H1 (cell line): ENCODE data around the gene TPH2. TPM values are rescaled to one million over a fixed set of nuclear protein-coding genes. Genes with fewer than 3 reads are reported as not detected.

ENCODE experiments used
- BCL11A ChIP-seq, 2 experiments: IDR thresholded peaks; one replicate each; pipeline ENCODE4 v1.6.1; 2011; ENCODE audit warnings: low read depth in 2 of 2, low read length in 2 of 2, mild to moderate bottlenecking in 2 of 2
- CBX5 ChIP-seq: fragments of 300-800, 300-1000 bp; sonication (generic); IDR thresholded peaks from 2 replicates; pipeline ENCODE4 v1.7.1; 2016; ENCODE audit warnings: antibody characterized with exemption, low read length, low read depth
- CEBPB ChIP-seq: IDR thresholded peaks from 2 replicates; pipeline ENCODE4 v1.6.1; 2012; ENCODE audit warnings: low read depth, low read length
- CREB1 ChIP-seq: IDR thresholded peaks from 2 replicates; pipeline ENCODE4 v1.6.1; 2012; ENCODE audit warnings: inconsistent platforms
- CTBP2 ChIP-seq: IDR thresholded peaks from 2 replicates; pipeline ENCODE4 v1.7.0; 2011; ENCODE audit warnings: borderline replicate concordance, mild to moderate bottlenecking, moderate library complexity, mixed read lengths, low read length; ENCODE audit not compliant: insufficient read depth, insufficient read length
- EGR1 ChIP-seq: IDR thresholded peaks from 2 replicates; pipeline ENCODE4 v1.6.1; 2011; ENCODE audit warnings: low read depth, low read length, borderline replicate concordance
- GABPA ChIP-seq: IDR thresholded peaks from 2 replicates; pipeline ENCODE4 v1.6.1; 2011; ENCODE audit warnings: mild to moderate bottlenecking, low read length, moderate library complexity, borderline replicate concordance; ENCODE audit not compliant: insufficient read depth
- JUN ChIP-seq: IDR thresholded peaks from 2 replicates; pipeline ENCODE4 v1.6.1; 2011; ENCODE audit warnings: low read depth, mild to moderate bottlenecking, improper control_type of control experiment, low read length
- JUND ChIP-seq: IDR thresholded peaks from 2 replicates; pipeline ENCODE4 v1.6.1; 2011; ENCODE audit warnings: mild to moderate bottlenecking, improper control_type of control experiment, low read length
- NANOG ChIP-seq: IDR thresholded peaks from 2 replicates; pipeline ENCODE4 v1.6.1; 2011; ENCODE audit warnings: low read length, low read depth, mild to moderate bottlenecking, inconsistent platforms; ENCODE audit not compliant: insufficient read depth, poor library complexity, severe bottlenecking
- POLR2A ChIP-seq, 2 experiments: IDR thresholded peaks; 1 replicate in 1 of 2; 2 replicates in 1 of 2; pipeline ENCODE4 v1.6.1; 2011; ENCODE audit warnings: low read depth in 2 of 2, low read length in 2 of 2, mild to moderate bottlenecking in 2 of 2; ENCODE audit errors: control extremely low read depth in 1 of 2
- POLR2AphosphoS5 ChIP-seq: IDR thresholded peaks from 2 replicates; pipeline ENCODE4 v1.6.1; 2011; ENCODE audit warnings: low read depth, low read length
- POU5F1 ChIP-seq: IDR thresholded peaks from 2 replicates; pipeline ENCODE4 v1.6.1; 2011; ENCODE audit warnings: low read depth, mild to moderate bottlenecking, low read length, moderate library complexity
- RBBP5 ChIP-seq: IDR thresholded peaks from 2 replicates; pipeline ENCODE4 v1.7.1; 2012; ENCODE audit warnings: low read depth, mild to moderate bottlenecking, inconsistent platforms, low read length, moderate library complexity, borderline replicate concordance
- RFX5 ChIP-seq: IDR thresholded peaks from 2 replicates; pipeline ENCODE4 v1.6.1; 2011; ENCODE audit warnings: low read depth, low read length, improper control_type of control experiment, borderline replicate concordance
- TBP ChIP-seq: IDR thresholded peaks from 2 replicates; pipeline ENCODE4 v1.6.1; 2011; ENCODE audit warnings: low read depth, low read length, improper control_type of control experiment
- ZNF274 ChIP-seq: IDR thresholded peaks from 2 replicates; pipeline ENCODE4 v1.7.0; 2012; ENCODE audit warnings: low read length, borderline replicate concordance; ENCODE audit errors: extremely low read depth
- polyA plus RNA-seq, 7 experiments: library from polyadenylated mRNA; depleted of rRNA in 3 of 7; stranded (reverse) in 5 of 7; unstranded in 2 of 7; fragments of >200 nt in 5 of 7; fragments of 200-250 nt in 2 of 7; gene quantifications; 1 replicate in 5 of 7; 2 replicates in 1 of 7; 4 replicates in 1 of 7; pipeline versions ENCODE4 v1.2.1 to v1.2.3, GENCODE V29; 2011 to 2013; ENCODE audit warnings: missing spikeins in 2 of 7, mixed read lengths in 2 of 7
- total RNA-seq: library from RNA; stranded (reverse); fragmentation: NEBNext Ultra II Directional; extraction: Animal tissue kit (Norgen Biotek cat#: 25700); gene quantifications from 2 replicates; pipeline ENCODE4 v1.2.1, GENCODE V29; 2021
- TF ChIP-seq, protein P1 (sequence below): IDR thresholded peaks from 2 replicates; pipeline ENCODE4 v1.6.1; 2011; ENCODE audit warnings: low read depth, mild to moderate bottlenecking, low read length; ENCODE audit not compliant: insufficient read depth
- TF ChIP-seq, protein P2 (sequence below): IDR thresholded peaks from 2 replicates; pipeline ENCODE4 v1.6.1; 2012; ENCODE audit warnings: inconsistent platforms

The TPH2 gene
- total and polyA plus RNA-seq, 2 of the 8 experiments (the other 6 are each of a cell fraction or from before 2014, with no cell fraction given): 0.57 to 1.1 TPM

DNA sequence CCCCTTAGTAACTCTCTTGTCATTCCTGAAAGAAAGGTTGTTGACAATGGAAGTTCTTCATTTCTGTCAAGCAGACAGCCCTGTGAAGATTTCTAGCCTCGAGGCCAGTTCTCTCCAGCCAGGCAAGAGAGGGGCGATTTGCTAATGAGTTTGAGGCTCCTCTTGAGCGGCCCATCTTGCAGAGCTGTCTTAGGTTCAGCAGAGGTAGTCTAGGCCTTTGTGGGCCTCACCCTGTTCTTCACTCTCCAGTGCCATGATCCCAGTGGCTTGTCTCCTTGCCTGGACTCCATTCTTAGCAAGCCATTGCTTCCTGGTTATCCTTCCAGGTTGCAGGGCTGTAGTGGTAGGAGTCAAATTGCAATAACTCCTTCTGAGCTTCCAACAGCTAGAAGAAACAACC, 9.7 kb downstream of the TPH2 start (continued):
- no peak for TF ChIP-seq NANOG
- TF ChIP-seq ZNF274: no peak
- no peak for TF ChIP-seq POU5F1
- no peak for TF ChIP-seq BCL11A (IDR thresholded peaks at IDR 0.05; ENCODE audit: low read depth in 2 of 2, low read length in 2 of 2)
- TF ChIP-seq TBP: peak; percentile 22; the same call in 1 of the 2 replicates
- TF ChIP-seq, protein P1, sequence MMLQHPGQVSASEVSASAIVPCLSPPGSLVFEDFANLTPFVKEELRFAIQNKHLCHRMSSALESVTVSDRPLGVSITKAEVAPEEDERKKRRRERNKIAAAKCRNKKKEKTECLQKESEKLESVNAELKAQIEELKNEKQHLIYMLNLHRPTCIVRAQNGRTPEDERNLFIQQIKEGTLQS: no peak
- TF ChIP-seq JUN: no peak
- TF ChIP-seq CEBPB: no peak
- no peak for TF ChIP-seq GABPA
- no peak for TF ChIP-seq CTBP2
- TF ChIP-seq POLR2AphosphoS5: peak; percentile 78
- no peak for TF ChIP-seq RBBP5
- no peak for TF ChIP-seq CBX5
- peak in 1 of 2 experiments; percentile 56; a peak in 2 of 3 replicates for TF ChIP-seq POLR2A (IDR thresholded peaks at IDR 0.05; ENCODE audit: control extremely low read depth in 1 of 2, low read depth in 2 of 2, low read length in 2 of 2)
- TF ChIP-seq CREB1: no peak
- no peak for TF ChIP-seq EGR1
- TF ChIP-seq JUND: no peak
- TF ChIP-seq, protein P2, sequence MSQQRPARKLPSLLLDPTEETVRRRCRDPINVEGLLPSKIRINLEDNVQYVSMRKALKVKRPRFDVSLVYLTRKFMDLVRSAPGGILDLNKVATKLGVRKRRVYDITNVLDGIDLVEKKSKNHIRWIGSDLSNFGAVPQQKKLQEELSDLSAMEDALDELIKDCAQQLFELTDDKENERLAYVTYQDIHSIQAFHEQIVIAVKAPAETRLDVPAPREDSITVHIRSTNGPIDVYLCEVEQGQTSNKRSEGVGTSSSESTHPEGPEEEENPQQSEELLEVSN: peak; percentile 22; the same call in 1 of the 2 replicates
- no peak for TF ChIP-seq RFX5
